Central memory CD8-positive, alpha-beta T cell (primary cell): ENCODE data around the gene CYP26B1.

Source experiments
- ATAC-seq: fragments of 150-1000 bp; cut with Tn5 transposase; replicated peaks from 2 replicates; pipeline ENCODE4 v1.10.0; 2022; ENCODE audit warnings: mild to moderate bottlenecking, moderate FRiP score, moderate number of reproducible peaks; ENCODE audit not compliant: poor library complexity, severe bottlenecking; ENCODE audit errors: extremely low read depth
- DNase-seq, 2 donors: peaks; one replicate each; pipeline ENCODE4 v3.0.0; 2021; ENCODE audit warnings: low spot score in 2 of 2
- H3K27ac Mint-ChIP-seq: one replicate; pipeline ENCODE4 v1.8.0; 2022; ENCODE audit warnings: low read depth, mild to moderate bottlenecking, moderate library complexity, mixed read lengths
- H3K27me3 Mint-ChIP-seq: one replicate; pipeline ENCODE4 v1.8.0; 2022; ENCODE audit warnings: mixed read lengths
- H3K36me3 Mint-ChIP-seq: one replicate; pipeline ENCODE4 v1.8.0; 2022; ENCODE audit warnings: mild to moderate bottlenecking, moderate library complexity, mixed read lengths; ENCODE audit not compliant: insufficient read depth
- H3K4me1 Mint-ChIP-seq: one replicate; pipeline ENCODE4 v1.8.0; 2022; ENCODE audit warnings: mixed read lengths
- H3K4me3 Mint-ChIP-seq: one replicate; pipeline ENCODE4 v1.8.0; 2022; ENCODE audit warnings: mild to moderate bottlenecking, moderate library complexity, mixed read lengths
- H3K9me3 Mint-ChIP-seq: one replicate; pipeline ENCODE4 v1.8.0; 2022; ENCODE audit warnings: mixed read lengths

CYP26B1 gene

DNA sequence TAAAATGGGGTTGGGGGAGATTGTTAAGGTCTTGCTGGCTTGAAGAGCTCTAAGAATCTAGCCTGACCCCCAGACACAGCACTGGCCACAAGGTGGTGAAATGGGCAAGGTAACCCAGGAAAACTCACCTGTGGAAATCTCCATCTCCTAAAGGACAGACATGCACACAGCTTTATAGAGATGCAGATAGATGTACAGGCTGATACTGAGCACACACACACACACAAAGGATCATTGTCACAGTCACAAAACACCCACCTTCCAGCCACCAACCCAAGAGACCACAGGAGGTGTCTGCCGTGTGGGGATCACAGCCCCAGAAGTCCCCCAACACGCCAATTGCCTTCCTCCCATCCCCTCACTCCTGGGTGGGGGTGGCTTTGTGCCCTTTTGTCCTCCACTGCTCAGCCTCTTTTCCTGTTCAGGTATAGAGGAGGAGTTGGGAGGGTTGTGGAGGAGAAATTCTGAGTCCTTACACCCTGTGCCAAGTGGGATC is 3.2 kb upstream of the CYP26B1 start:
- Mint-ChIP-seq H3K4me3 (no peak overlapping the region), H3K27me3 (peaks cover 96% of the 10 kb centered on the region), H3K4me1 (peaks cover 32% of the 10 kb centered on the region), H3K27ac (no peak overlapping the region), H3K9me3 (no peaks in the 10 kb centered on the region), H3K36me3 (peaks cover 4% of the 10 kb centered on the region)
- DNase-seq (peak in 1 of 2 donors; percentile 6), ATAC-seq (no peak)

DNA sequence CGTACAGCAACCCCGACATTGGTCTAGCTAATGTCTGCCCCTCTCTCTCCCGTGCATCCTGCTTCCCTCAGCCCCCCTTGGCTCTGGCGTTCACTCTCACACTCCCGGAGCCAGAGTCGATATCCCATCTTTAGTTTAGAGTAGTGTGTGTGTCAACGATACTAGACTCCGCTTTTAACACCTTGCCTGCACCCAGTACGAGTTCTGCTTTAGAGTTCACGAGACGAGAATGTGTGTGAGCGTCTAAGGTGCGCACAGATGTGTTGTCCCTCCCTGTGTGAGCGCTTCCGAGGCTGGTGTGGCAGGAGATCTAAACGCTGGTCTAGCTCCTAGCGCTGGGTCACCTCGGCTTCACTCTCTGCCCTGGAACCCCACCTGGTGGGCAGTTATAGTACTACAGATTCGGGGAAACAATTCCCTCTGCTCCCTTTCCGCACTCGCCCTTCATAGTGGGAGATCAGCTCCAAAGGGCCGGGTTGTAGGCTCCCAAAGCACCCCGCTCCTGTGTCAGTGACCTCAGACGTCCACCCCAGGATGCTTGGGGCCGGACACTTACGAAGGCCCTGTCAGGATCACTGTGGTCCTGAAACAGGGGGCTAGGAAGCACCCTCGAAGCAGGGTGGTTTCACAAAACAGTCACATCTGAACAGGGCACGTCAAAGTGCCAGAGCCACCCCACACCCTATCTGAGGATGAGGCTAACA is 2.6 kb upstream of the CYP26B1 start:
- peaks cover 96% of the 10 kb centered on the region for H3K27me3 Mint-ChIP-seq

DNA sequence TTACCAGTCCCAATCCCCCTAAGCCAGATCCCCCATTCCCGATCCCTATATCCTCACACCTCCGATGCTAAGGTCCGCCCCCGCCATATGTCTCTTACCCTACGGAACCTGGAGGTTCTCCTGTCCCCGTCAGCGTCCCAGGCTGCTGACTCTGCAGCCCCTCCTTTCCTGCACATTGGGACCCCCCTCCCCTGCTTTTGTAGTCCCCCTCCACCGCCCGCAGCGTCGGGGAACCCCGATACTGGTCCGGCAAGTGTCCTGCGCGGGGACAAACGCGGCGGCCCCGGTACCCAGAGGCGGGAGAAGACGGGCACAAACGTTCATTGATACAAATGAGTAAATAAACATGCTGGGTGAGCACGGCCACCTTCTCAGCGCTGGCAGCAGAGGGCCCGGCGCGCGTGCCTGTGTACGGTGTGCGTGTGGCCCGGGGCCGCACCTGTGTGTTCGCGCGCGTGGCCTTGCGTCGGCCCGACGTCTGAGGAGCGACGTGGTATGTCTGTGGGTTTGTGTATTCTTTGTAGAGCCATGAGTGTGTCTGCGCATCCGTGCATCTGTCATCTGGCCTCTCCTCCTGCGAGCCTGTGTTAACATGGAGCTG is 2.0 kb upstream of the CYP26B1 start:
- Mint-ChIP-seq H3K27me3 (peaks cover 93% of the 10 kb centered on the region), H3K36me3 (peaks cover 5% of the 10 kb centered on the region), H3K9me3 (no peaks in the 10 kb centered on the region), H3K27ac (peak overlapping the region; percentile 11), H3K4me3 (peak overlapping the region; percentile 80), H3K4me1 (peaks cover 38% of the 10 kb centered on the region)
- peak in 1 of 2 donors; percentile 11 for DNase-seq
- ATAC-seq = peak; percentile 25

More for the DNA sequence above, 2.6 kb upstream of the CYP26B1 start:
- H3K36me3 Mint-ChIP-seq = peaks cover 5% of the 10 kb centered on the region
- H3K4me3 Mint-ChIP-seq = peak overlapping the region; percentile 80
- H3K9me3 Mint-ChIP-seq = no peaks in the 10 kb centered on the region
- H3K27ac Mint-ChIP-seq = peak overlapping the region; percentile 11
- peaks cover 38% of the 10 kb centered on the region for H3K4me1 Mint-ChIP-seq
- peak; percentile 27 to 42 for DNase-seq
- peak; percentile 48 for ATAC-seq

DNA sequence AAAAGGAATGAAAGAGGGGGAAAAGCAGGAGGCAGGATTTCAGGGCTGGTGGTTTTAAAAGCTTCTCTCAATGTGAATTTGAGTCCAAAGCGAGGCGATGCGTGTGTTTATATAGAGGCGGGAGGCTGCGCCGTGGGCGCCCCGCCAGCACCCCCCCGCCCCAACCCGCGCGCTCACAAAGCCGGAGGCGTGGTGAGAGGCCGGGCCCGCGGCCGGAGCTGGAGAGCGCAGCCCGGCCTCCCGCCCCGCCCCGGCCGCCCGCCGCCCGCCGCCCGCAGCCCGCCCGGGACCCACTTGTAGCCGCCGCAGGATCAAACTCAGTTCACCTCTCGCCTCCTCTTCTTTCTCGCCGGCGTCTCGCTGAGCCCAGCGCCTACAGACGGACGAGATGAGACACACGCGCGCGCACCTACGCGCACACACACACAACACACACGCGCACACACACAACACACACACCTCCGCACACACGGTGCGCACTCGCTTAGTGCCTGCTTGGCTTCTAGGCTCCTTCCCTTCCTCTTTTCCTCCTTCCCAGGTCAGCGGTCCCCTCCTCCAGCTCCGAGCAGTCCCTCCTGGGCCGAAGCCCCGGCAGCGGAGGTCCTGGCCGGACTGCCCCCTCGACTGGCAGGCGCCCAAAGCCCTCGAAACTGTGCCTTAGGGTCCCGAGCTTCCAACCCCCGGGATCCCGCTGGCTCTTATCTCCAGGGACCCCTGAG is 1.3 kb upstream of the CYP26B1 start:
- H3K4me1 Mint-ChIP-seq = peaks cover 38% of the 10 kb centered on the region
- H3K36me3 Mint-ChIP-seq = peaks cover 5% of the 10 kb centered on the region
- ATAC-seq (no peak), DNase-seq (peak; percentile 9 to 12)
- H3K27ac Mint-ChIP-seq = no peak overlapping the region
- H3K9me3 Mint-ChIP-seq = no peaks in the 10 kb centered on the region
- peaks cover 88% of the 10 kb centered on the region for H3K27me3 Mint-ChIP-seq
- H3K4me3 Mint-ChIP-seq = peak overlapping the region; percentile 80

DNA sequence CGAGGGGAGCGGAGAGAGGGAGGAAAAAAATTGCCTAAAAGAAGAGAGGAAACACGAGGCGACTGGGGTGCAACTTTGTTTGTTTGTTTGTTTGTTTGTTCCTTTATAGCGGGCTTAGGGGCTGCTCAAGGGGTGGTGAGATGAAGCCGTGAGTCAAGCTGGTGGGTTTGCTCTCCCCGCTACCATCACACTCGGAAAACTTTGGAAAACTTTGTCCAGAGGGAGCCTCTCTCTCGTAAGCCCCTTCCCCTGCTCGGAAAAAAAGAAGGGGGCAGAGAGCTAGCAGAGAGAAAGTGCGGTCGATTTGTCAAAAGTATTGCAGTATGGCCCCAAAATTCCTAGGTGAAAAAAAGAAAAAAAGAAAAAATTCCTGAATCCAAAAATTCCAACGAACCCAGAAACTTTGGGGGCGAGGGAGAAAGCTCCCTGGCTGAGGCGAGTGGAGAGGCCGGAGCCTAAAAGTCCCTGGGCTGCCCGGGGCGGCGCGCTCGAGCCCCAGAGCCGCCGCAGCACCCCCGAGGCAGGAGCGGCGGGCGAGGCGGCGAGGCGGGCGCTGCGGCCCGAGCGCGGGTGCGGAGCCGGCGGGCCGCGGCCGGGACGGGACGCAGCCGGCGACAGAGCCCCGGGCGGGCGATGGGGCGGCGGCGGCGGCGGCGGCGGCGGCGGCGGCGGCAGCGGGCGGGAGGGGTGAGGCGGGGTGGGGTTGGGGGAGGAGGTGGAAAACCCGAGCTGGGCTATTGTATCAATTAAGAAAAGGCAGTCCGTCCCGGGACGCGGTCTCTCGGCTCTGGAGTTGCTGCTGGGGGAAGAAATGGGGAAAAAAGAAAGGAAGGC is 558 bp upstream of the CYP26B1 start:
- ATAC-seq (no peak), DNase-seq (peak in 1 of 2 donors; percentile 7)
- Mint-ChIP-seq H3K36me3 (peaks cover 5% of the 10 kb centered on the region), H3K4me3 (peak overlapping the region; percentile 80), H3K27ac (no peak overlapping the region), H3K4me1 (peaks cover 42% of the 10 kb centered on the region), H3K27me3 (peaks cover 88% of the 10 kb centered on the region), H3K9me3 (no peaks in the 10 kb centered on the region)

DNA sequence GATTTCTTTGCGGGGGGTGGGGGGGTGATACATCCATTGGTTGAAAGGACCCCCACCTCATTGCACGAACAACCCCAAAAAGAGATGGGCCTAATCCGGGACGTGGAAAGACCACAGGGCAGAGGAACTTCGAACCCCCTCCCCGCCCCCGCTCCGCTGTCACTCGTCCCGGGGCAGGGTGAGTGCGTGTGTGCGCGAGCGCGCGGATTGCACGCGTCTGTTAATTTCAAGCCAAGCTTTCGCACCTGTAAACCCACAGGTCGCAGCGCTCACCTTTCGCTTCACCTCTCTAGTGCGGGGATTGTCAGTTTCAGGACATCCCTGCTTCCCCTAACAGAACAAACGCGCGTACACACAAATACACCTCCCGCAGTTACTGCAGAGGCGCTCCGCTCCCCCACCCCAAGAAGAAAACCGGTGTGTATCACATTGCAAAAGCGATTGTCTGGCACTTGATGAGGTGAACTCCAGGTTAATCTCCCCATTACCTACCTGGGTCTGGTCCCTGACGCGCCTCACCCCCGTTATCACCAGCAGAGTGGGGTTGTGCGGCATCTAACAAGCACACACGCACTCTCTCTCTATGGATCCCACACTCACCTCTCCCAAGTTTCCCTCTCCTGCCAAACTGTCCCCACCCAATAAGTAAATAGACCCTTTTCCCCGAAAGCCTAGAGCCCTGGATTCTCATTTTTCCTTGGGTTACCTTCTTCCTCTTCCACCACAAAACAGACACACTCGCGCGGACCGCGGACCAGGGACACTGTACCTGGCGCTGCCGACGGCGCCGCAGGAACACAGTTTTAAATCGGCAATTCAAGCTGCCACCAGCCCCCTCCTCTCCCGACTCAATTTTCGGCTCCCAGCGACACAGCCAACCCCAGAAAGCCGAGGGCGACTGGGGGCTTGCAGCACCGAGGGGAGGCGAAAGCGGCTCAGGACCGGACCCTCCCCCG is 1.0 kb downstream of the CYP26B1 start:
- Mint-ChIP-seq H3K27ac (peak overlapping the region; percentile 22), H3K9me3 (no peaks in the 10 kb centered on the region), H3K27me3 (peaks cover 89% of the 10 kb centered on the region), H3K36me3 (peaks cover 4% of the 10 kb centered on the region), H3K4me3 (peak overlapping the region; percentile 17), H3K4me1 (peaks cover 42% of the 10 kb centered on the region)
- ATAC-seq (no peak), DNase-seq (peak in 1 of 2 donors; percentile 8)

DNA sequence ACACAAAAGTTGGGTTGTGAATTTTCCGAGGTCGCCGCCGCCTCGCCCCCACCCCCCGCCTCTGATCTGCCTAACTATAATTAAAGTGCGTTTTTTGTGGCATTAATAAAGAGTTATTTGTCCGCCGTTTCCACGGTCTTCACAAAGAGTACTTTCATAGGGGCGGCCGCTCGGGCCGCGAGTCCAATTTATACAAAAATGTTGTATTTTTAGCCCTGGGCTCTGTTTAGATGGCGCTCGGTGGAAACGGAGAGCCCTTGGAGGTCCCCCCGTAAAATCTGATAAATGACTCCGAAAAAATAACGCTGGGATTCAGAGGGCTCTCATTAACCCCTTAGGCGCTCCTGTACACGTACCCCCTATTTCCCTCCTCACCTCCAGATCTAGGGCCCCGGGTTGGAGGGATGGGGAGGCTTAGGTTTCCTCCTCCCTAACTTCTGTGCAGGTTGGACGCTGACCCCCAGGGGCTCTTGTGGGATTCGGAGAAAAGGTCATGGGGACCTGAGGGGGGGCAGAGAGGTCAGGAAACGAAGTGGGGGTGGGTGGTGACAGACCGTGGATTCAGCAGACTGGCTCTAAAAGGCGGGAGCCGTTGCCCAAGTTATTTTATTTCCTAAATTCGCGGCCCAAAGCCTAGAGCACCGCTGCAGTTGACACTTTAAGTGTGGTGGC is 1.9 kb downstream of the CYP26B1 start:
- peak overlapping the region; percentile 72 for H3K4me3 Mint-ChIP-seq
- H3K36me3 Mint-ChIP-seq = peaks cover 4% of the 10 kb centered on the region
- H3K27me3 Mint-ChIP-seq = peaks cover 88% of the 10 kb centered on the region
- peaks cover 42% of the 10 kb centered on the region for H3K4me1 Mint-ChIP-seq
- H3K9me3 Mint-ChIP-seq = no peaks in the 10 kb centered on the region
- H3K27ac Mint-ChIP-seq = no peak overlapping the region
- ATAC-seq = no peak
- no peak for DNase-seq

DNA sequence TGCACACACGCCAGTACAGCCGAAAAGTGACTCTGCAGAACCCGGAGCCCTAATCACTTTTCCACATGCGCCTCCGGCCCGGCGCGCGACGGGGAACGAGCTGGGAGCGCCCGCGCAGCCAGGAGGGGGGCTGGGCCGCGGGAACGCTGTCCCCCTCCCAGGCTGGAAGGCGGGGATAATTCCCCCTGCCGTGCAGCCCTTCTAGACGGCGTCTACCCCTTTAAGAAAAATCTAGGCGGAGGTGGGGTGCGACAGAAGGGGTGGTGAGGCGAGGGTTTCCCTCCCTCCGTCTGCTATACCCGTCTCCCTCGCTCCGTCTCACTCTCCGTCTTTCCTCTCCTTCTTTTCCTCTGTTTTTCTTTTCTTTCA is 2.4 kb downstream of the CYP26B1 start:
- peak in 1 of 2 donors; percentile 6 for DNase-seq
- peaks cover 4% of the 10 kb centered on the region for H3K36me3 Mint-ChIP-seq

DNA sequence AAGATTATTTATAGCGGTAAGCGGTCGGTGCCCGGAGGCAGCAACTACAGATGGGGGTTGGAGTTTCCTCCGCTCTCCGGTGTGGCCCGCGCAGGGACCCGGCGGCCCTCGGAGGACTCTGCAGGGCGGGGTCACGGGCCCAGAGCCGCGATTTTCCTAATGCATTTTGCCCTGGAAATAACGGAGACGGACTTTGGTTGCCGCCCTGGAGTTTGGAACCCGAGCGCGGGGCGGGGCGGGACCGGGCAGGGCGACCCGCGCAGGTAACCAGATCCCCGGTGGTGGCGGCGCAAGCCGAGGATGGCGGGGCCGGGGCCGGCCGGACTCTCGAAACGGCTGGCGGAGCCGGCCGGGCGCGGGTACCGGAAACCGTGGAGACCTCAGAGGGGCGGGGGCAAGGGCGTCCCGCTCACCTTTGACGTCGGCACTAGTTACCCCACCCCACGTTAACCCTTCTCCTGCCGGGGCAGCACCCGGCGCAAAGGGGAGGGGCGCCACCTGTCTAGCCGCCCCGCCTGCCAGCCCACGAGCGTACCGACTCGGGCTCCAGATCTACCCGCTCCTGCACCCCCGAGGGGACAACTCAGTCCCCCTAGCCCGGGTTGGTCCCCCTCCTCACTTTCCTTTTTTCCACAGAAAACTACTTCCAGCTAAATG is 2.9 kb downstream of the CYP26B1 start:
- Mint-ChIP-seq H3K27ac (no peak overlapping the region), H3K4me3 (peak overlapping the region; percentile 72), H3K36me3 (peaks cover 4% of the 10 kb centered on the region)

More for the DNA sequence above, 2.4 kb downstream of the CYP26B1 start:
- Mint-ChIP-seq H3K27me3 (peaks cover 83% of the 10 kb centered on the region), H3K4me1 (peaks cover 38% of the 10 kb centered on the region), H3K27ac (no peak overlapping the region), H3K4me3 (peak overlapping the region; percentile 72), H3K9me3 (no peaks in the 10 kb centered on the region)
- no peak for ATAC-seq

DNA sequence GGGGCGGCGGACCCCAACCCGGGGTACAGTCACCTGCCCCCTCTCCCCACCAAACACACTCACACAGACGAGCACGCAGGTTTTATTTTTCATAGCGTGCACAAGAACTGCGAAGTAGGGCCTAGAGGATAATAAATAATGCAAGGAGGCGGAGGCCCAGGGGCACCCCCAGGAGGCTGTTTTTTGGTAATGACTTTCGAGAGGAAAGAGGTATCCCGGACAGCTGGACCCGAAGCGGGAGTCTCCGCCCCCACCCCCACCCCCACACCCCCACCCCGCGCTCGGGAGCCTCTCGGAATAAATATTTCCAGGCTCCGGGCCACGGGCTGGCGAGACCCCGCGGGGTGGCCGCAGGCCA is 3.4 kb downstream of the CYP26B1 start:
- H3K4me1 Mint-ChIP-seq = peaks cover 28% of the 10 kb centered on the region
- no peak overlapping the region for H3K27ac Mint-ChIP-seq
- no peaks in the 10 kb centered on the region for H3K9me3 Mint-ChIP-seq
- ATAC-seq (no peak), DNase-seq (no peak)
- H3K4me3 Mint-ChIP-seq = peak overlapping the region; percentile 72
- peaks cover 4% of the 10 kb centered on the region for H3K36me3 Mint-ChIP-seq
- peaks cover 73% of the 10 kb centered on the region for H3K27me3 Mint-ChIP-seq

More for the DNA sequence above, 2.9 kb downstream of the CYP26B1 start:
- Mint-ChIP-seq H3K4me1 (peaks cover 33% of the 10 kb centered on the region), H3K27me3 (peaks cover 78% of the 10 kb centered on the region), H3K9me3 (no peaks in the 10 kb centered on the region)
- ATAC-seq (no peak), DNase-seq (no peak)
